HG02678 (cell line): ENCODE data around the gene SCARB2.
A peak's percentile ranks its signal among the peaks of the same experiment; 100 is the strongest.
"Not testable (repeated sequence)": the region's sequence is repeated elsewhere in the genome, so short reads cannot be mapped to it uniquely, and the experiment has no call there.

Experiments used
- ATAC-seq: cut with Tn5 transposase; IDR thresholded peaks from one replicate; pipeline ENCODE4 v1.9.1; 2021; ENCODE audit warnings: mild to moderate bottlenecking, moderate library complexity; ENCODE audit not compliant: unreplicated experiment

The SCARB2 gene

DNA sequence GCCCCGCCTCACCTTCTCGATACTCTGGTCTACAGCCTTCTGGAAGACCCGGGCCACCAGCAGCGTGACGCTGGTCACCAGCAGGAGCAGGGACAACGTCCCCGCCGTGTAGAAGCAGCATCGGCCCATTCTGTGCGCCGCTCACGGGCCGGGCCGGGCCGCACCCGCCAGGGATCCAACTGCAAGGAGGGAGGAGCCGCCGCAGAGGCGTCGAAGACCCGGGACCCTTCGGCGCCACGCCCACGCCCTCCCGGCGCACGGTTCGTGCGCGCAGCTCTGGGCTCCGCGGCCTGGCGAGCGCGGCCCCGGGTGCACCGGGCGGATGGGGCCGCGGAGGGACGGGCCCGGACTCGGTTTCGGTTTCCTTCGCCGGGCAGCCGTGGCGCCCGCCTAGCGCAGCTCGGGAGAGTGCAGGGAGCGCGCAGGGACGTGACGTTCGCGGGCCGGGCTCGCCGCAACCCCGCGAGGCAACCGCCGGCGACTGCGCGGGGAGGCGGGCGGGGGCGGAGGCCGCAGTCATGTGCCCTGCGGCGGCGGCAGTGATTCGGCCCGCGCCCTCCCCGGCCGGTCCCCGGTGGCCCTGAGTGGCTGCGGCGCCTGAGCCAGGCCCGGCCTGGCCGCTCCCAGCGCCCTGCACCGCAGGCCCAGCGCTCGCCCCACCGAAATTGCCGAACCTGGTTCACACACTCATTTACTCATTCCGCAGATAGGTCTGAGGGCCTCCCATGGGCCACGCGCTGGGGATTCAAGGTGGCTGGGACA lies at the start of gene SCARB2:
TSS of gene SCARB2 (minus strand) at position 410 of the 762 bp plus-strand sequence. CDS start at position 129, 281 bp downstream.
- ATAC-seq: peak; percentile 73

DNA sequence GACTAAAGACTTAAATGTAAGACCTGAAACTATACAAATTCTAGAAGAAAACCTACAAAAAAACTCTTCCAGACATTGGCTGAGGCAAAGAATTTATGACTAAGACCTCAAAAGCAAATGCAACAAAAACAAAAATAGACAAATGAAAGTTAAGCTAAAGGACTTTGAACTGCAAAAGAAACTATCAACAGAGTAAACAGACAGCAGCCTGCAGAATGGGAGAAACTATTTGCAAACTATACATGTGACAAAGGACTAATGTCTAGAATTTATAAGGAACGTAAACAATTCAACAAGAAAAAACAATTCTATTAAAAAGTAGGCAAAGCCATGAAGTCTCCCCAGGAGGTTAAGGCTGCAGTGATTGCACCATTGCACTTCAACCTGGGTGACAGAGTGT lies 46.9 kb upstream of the SCARB2 start:
- no peak for ATAC-seq

- ATAC-seq: no peak
These were observed 44.2 kb upstream of the SCARB2 start for GRCh38 chr4:76257824-76258223.

GRCh38 chr4:76256968-76257367 lies 43.3 kb upstream of the SCARB2 start:
- ATAC-seq: no peak

GRCh38 chr4:76256032-76256431 lies 42.4 kb upstream of the SCARB2 start:
- no peak for ATAC-seq

GRCh38 chr4:76253511-76253910 lies 39.9 kb upstream of the SCARB2 start:
- no peak for ATAC-seq

DNA sequence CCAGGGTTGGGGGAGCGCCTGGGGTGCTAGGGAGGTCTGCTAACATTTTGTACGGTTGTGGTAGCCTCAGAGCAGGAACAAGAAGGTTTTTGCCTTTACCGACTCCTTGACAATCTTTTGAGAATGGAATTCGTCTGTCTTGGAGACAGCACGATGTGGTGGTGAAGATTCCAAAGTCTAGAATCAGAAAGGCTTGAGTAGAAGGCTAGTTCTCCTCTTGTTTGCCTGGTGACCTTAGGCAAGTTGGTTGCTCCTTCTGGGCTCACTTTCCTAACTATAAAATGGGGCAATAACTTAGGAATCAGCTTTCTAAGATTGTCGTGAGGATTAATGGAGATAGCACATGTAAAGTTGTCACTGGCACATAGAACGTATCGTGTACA lies 38.6 kb upstream of the SCARB2 start:
- no peak for ATAC-seq

DNA sequence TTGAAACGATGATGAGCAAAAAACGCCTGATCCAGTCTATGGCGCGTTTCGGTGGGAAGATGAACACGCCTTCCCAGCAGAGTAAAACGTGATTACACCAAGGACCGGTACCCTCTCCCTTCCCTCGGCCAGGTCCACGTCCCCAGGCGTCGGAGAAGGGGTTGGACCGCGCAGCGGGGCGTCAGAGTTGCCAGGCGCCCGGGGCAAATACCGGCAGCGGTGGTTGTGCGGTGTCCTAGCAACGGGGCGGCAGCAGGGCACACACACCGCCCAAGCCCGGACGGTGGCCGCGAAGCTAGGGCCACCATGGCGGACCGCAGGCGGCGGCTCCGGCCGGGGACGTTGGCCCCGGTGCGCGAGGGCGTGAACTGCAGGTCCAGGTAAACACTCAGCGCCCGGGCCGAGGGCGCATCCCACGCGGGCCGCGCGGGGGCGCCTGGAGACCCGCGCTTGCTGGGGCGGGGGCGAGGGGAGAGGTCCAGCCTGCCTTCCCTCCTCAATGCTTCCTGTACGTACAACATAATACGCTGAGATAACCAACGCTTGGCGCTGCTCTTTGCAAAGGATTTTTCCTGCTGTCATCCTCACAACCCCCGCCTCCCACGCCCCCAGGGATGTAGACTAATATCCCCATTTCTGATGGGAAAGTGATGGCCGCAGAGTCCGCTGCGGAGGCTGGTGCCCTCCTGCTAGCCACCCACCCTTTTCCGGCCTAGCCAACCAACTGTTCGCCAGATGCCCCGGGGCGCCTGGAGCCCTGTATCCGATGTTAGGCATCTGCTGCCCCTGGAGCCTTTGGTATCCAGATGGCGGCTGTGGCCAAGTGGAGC lies 38.0 kb upstream of the SCARB2 start, which contains the start of gene FAM47E:
TSS of gene FAM47E (plus strand) at position 281 of the 830 bp plus-strand sequence. CDS start at position 307, 26 bp downstream.
- ATAC-seq: peak; percentile 74

GRCh38 chr4:76250962-76251361 lies 37.3 kb upstream of the SCARB2 start:
- ATAC-seq: no peak

DNA sequence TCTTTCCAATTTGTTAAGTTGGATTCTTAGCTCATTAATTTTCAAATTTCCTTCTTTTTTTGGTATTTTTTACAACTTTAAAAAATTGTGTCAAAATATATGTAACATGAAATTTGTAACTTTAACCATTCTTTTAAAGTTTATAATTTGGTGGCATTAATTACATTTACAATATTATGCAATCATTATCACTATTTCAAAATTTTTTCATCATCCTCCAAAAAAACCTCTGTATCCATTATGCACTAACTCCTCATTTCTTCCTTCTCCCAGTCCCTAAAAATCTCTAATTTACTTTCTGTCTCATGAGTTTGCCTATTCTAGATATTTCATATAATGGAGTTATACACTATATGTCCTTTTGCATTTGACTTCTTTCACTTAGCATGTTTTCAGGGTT lies 33.2 kb upstream of the SCARB2 start:
- ATAC-seq: no peak

- ATAC-seq: no peak
These were observed 32.4 kb upstream of the SCARB2 start for GRCh38 chr4:76246025-76246424.

- ATAC-seq: not testable (repeated sequence)
These were observed 30.3 kb upstream of the SCARB2 start for GRCh38 chr4:76243877-76244276.

- no peak for ATAC-seq
These were observed 26.6 kb upstream of the SCARB2 start for GRCh38 chr4:76240236-76240635.

DNA sequence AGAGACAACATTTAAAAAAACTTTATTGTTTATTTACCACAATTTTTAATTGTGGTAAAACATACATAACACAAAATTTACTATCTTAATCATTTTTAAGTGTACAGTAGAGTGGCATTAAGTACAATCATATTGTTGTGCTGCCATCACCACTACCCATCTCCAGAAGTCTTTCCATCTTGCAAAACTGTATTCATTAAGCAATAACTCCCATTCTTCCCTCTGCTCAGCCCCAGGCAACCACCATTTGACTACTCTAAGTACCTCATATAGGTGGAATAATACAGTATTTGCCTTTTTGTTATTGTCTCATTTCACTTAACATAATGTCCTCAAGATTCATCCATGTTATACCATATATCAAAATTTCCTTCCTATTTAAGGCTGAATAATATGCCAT lies 25.1 kb upstream of the SCARB2 start:
- ATAC-seq: no peak

- no peak for ATAC-seq
These were observed 24.6 kb upstream of the SCARB2 start for GRCh38 chr4:76238236-76238635.

DNA sequence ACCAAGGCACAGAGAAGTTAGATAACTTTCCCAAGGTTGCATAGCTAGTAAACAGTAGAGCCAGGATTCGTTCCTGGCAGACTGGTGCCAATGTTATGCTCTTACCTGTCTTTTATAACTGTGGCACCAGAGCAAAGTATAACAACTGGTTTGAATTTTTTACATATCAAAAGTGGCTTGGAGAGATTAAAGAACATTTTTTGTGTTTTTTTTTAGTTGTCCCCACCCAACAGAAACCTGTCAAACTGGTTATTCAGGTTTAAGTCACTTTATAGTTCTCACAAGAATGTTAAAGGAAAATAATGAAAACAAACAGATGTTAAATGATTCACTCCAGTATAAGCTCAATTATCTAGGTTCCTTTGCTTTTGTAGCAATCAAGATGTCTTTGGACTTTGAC lies 22.3 kb upstream of the SCARB2 start:
- no peak for ATAC-seq

GRCh38 chr4:76235407-76235806 lies 21.8 kb upstream of the SCARB2 start:
- ATAC-seq: no peak

DNA sequence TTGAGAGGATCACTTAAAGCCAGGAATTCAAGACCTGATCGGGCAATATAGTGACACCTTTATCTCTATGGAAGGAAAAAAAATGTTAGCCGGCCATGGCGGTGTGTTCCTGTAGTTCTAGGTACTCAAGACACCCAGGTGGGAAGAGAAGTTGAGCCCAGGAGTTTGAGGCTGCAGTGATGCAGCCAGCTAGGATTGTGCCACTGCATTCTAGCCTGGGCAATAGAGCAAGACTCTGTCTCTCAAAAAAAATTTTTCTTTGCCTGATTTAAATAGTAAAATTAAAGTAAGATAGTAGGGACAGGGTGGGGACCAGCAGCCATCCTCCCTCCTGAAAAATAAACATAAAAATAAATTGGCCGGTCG lies 21.0 kb upstream of the SCARB2 start:
- ATAC-seq: no peak

- no peak for ATAC-seq
These were observed 20.5 kb upstream of the SCARB2 start for GRCh38 chr4:76233967-76234678.

DNA sequence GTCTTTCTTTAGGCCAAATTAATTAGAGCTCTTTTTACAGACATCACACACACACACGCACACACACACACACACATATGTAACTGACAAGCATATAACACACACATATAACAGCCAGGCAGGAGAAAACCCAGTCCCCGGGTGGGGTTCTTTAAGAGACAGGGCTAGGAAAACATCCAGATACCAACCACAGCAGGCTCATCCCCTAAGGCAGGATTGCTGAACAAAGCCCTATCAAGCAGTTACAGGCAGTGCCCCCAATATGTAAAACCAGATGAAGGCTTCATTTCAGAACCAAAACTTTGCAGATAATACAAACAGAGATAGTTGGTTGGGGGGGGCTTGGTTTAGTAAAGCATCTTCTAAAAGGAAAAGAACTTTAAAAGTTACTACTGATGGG lies 19.9 kb upstream of the SCARB2 start:
- ATAC-seq: no peak

- ATAC-seq: no peak
These were observed 19.5 kb upstream of the SCARB2 start for GRCh38 chr4:76233083-76233482.
